Peyer's patch (tissue), 4 donors: ENCODE data around the gene CATSPERD. TPM values are rescaled to one million over a fixed set of nuclear protein-coding genes. Genes with fewer than 3 reads are reported as not detected.

Experiments
- DNase-seq, 3 donors: peaks; one replicate each; pipeline ENCODE4 v3.0.0-alpha.2; 2017 to 2019
- H3K27ac ChIP-seq, 4 donors: fragments of 200-600 bp; sonication (generic); one replicate each; pipeline ENCODE4 v1.5.1; 2016 to 2019
- H3K27me3 ChIP-seq, 2 donors: fragments of 200-600 bp; sonication (generic); one replicate each; pipeline ENCODE4 v1.5.1; 2019
- H3K36me3 ChIP-seq, 3 donors: fragments of 200-600 bp; sonication (generic); one replicate each; pipeline ENCODE4 v1.5.1; 2016 to 2019
- H3K4me1 ChIP-seq, 4 donors: fragments of 200-600 bp; sonication (generic); one replicate each; pipeline ENCODE4 v1.5.1; 2016 to 2019
- H3K4me3 ChIP-seq, 4 donors: fragments of 200-600 bp; sonication (generic); 1 replicate in 3 of 4; 2 replicates in 1 of 4; pipeline ENCODE4 v1.5.1; 2016 to 2019; ENCODE audit warnings: mild to moderate bottlenecking in 1 of 4
- H3K9me3 ChIP-seq, 4 donors: fragments of 200-600 bp; sonication (generic); one replicate each; pipeline ENCODE4 v1.5.1; 2016 to 2019; ENCODE audit warnings: mild to moderate bottlenecking in 1 of 4
- POLR2A ChIP-seq, 2 donors: fragments of 450-650 bp; IDR thresholded peaks; one replicate each; pipeline ENCODE4 v1.5.1; 2017; ENCODE audit warnings: antibody characterized with exemption in 2 of 2, mild to moderate bottlenecking in 2 of 2, moderate library complexity in 2 of 2
- total RNA-seq, 4 donors: library from RNA; depleted of rRNA; stranded (reverse); fragments of >200 nt; gene quantifications; one replicate each; pipeline ENCODE4 v1.1.0, GENCODE V29; 2016
- TF ChIP-seq, protein P1 (sequence below), 6 experiments: fragments of 450-650 bp in 4 of 6; fragments of 200-600 bp in 2 of 6; sonication (generic) in 1 of 6; IDR thresholded peaks; one replicate each; pipeline ENCODE4 v1.5.1; 2017 to 2019; ENCODE audit warnings: antibody characterized with exemption in 6 of 6, mild to moderate bottlenecking in 3 of 6, moderate library complexity in 1 of 6

Gene CATSPERD
- total RNA-seq, 4 donors from 2014 or later, result not detected

DNA sequence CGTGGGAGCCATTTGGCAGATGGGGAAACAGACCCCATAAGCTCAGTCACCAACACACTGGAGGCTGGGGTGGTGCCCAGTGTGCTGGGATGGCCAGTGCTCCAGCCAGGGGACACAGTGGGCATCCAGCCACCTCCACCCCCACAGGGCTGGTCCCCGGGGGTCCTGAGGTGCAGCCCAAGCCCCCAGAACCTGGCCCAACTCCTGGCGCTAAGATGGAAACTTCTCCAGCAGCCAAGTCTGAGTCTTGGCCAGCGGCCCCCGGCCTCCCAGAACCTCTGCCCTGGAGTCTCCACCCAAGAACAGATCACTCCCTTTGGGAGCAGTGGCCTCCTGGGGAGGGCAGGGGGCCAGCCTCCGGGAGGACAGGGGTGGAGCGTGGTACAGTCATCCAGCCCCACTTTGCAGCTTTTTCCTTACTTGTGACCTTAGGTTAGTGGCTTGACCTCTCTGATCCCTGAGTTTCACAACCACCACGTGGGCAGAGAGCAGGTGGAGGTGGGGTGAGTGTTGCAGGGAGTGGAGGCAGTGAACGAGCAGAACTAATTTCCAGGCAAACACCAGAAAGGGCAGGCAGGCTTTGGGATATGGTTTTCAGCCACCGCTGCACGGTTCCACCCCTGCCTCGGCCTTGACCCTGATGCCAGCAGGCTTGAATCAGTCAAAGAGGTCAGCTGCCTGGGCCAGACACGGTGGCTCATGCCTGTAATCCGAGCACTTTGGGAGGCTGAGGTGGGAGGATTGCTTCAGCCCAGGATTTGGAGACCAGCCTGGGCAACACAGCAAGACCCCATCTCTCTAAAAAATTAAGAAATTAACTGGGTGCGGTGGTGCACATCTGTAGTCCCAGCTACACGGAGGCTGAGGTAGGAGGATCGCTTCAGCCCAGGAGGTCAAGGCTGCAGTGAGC is 80.2 kb downstream of the CATSPERD start:
- H3K4me1 ChIP-seq, result peaks cover 4 to 45% (median 11%) of the 10 kb centered on the region in 4 donors
- H3K4me3 ChIP-seq, result no peak overlapping the region
- H3K36me3 ChIP-seq, result no peaks in the 10 kb centered on the region
- DNase-seq, result no peak
- no peak overlapping the region for H3K27ac ChIP-seq
- TF ChIP-seq, protein P1, sequence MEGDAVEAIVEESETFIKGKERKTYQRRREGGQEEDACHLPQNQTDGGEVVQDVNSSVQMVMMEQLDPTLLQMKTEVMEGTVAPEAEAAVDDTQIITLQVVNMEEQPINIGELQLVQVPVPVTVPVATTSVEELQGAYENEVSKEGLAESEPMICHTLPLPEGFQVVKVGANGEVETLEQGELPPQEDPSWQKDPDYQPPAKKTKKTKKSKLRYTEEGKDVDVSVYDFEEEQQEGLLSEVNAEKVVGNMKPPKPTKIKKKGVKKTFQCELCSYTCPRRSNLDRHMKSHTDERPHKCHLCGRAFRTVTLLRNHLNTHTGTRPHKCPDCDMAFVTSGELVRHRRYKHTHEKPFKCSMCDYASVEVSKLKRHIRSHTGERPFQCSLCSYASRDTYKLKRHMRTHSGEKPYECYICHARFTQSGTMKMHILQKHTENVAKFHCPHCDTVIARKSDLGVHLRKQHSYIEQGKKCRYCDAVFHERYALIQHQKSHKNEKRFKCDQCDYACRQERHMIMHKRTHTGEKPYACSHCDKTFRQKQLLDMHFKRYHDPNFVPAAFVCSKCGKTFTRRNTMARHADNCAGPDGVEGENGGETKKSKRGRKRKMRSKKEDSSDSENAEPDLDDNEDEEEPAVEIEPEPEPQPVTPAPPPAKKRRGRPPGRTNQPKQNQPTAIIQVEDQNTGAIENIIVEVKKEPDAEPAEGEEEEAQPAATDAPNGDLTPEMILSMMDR (IDR thresholded peaks at IDR 0.05), result no peak
- no peak for TF ChIP-seq POLR2A (IDR thresholded peaks at IDR 0.05)
- no peaks in the 10 kb centered on the region for H3K27me3 ChIP-seq
- peaks cover 0 to 3% (median 0%) of the 10 kb centered on the region in 4 donors for H3K9me3 ChIP-seq

DNA sequence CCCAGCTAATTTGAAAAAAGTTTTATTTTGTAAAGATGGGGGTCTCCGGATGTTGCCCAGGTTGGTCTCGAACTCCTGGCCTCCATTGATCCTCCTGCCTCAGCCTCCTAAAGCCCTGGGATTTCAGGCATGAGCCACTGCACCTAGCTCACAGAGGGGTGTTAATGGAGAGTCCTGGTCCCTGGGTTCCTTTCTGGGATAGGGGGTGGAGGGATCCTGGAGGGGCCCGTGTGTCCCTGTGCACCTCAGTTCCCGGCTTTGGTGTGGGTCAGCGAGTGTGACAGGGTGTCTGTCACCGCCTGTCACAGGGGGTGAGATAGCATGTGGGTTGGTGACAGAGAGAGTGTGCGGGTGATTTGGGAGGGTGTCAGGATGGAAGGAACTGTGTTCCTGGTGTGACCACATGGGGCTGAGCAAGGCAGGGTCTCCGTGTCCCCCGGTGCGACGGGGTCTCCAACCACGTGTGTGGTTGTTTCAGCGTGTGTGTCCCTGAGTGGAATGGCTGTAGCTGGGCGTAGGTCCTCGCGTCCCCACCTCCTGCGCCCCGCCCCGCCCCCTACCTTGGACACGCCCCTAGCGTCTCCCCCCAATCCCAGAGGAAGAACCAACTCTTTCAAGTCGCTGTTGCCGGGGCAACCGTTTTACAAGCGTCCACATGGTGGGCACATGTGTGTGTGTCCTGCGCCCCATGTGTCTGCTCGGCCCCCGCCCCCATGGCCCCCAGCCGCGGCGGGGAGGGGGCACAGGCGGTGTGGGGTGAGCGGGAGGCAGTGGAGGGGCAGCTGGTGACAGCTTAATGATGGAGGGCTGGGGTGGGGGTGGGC is 81.6 kb downstream of the CATSPERD start:
- no peaks in the 10 kb centered on the region for H3K27me3 ChIP-seq
- TF ChIP-seq, protein P1 (IDR thresholded peaks at IDR 0.05), result no peak
- no peak for TF ChIP-seq POLR2A (IDR thresholded peaks at IDR 0.05)
- H3K4me1 ChIP-seq, result peaks cover 4 to 51% (median 11%) of the 10 kb centered on the region in 4 donors
- peaks cover 0 to 3% (median 0%) of the 10 kb centered on the region in 4 donors for H3K9me3 ChIP-seq
- H3K36me3 ChIP-seq, result no peaks in the 10 kb centered on the region
- no peak for DNase-seq
- no peak overlapping the region for H3K27ac ChIP-seq
- no peak overlapping the region for H3K4me3 ChIP-seq

DNA sequence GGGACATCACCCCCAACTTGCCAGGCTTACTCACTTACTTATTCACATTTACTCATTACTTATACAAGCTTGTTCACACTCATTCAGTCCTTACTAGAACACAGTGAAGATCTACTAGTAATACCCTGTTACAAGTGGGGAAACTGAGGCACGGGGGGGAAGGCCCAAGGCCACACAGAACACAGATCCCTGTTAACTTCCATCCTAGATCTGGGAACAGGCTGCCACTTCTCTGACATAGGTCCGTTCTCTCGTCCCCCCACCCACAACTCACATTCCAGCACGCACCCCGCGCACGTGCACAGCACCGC is 83.0 kb downstream of the CATSPERD start:
- peaks cover 0 to 3% (median 0%) of the 10 kb centered on the region in 4 donors for H3K9me3 ChIP-seq
- no peaks in the 10 kb centered on the region for H3K36me3 ChIP-seq
- DNase-seq, result no peak
- H3K27me3 ChIP-seq, result no peaks in the 10 kb centered on the region
- no peak overlapping the region for H3K27ac ChIP-seq
- peaks cover 4 to 51% (median 11%) of the 10 kb centered on the region in 4 donors for H3K4me1 ChIP-seq
- H3K4me3 ChIP-seq, result peak overlapping the region in 3 of 4 donors; percentile 30 to 46 (median 45)
- no peak for TF ChIP-seq POLR2A (IDR thresholded peaks at IDR 0.05)
- TF ChIP-seq, protein P1 (IDR thresholded peaks at IDR 0.05), result no peak

DNA sequence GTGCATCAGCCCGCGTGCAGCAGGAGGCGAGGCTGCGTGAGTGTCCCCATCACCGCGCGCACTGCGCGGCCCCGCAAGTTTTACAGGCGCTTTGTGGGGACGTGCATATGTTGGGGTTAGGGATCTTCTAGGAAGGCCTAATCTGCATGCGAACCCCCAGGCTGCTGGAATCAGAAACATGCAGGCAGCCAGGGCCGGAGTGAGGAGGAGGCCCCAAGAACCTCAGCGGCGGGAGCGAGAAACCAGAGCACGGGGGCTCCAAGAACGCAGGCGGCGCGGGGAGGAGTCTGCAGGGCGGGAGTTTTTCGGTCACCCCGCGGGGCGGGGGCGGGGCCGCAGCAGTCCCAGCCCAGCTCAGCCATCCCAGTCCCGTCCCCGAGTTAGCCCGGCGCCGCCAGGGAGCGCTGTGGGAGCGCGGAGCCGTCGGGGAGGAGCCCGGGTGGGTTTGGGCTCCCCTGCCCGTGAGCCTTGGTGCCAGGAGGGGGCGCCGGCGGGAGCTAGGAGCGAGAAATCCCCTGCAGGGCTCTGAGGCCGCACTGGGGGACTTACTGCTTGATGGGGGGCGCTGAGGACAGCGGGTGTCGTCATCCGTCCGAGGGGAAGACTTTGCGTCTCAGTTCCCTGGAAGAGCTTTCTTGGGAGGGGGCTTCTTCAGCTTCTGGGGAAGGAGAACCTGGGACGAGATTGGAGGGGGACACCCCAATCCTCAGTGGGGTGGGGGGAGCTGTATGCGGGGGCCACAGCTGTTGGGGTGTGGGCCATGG is 83.5 kb downstream of the CATSPERD start:
- H3K27me3 ChIP-seq, result no peaks in the 10 kb centered on the region
- peak; percentile 73 to 94 (median 93) for DNase-seq

More for the DNA sequence above, 83.5 kb downstream of the CATSPERD start:
- Histone ChIP-seq H3K4me1 (peaks cover 4 to 51% (median 11%) of the 10 kb centered on the region in 4 donors), H3K9me3 (peaks cover 0 to 3% (median 0%) of the 10 kb centered on the region in 4 donors), H3K4me3 (peak overlapping the region in 3 of 4 donors; percentile 30 to 46 (median 45)), H3K27ac (peak overlapping the region in 1 of 4 donors; percentile 61), H3K36me3 (no peaks in the 10 kb centered on the region)
- TF ChIP-seq POLR2A (IDR thresholded peaks at IDR 0.05), result peak in 1 of 2 donors; percentile 8
- TF ChIP-seq, protein P1 (IDR thresholded peaks at IDR 0.05), result peak; percentile 59 to 98 (median 90)
